Ovary (tissue), 3 donors: ENCODE results near the gene HLA-B.

ENCODE experiments used
- CTCF ChIP-seq, 3 donors: fragments of 450-650 bp in 2 of 3; fragments of 200-600 bp in 1 of 3; IDR thresholded peaks; one replicate each; pipeline versions ENCODE4 v1.5.1 to v1.8.0; 2016 to 2022; ENCODE audit warnings: antibody characterized with exemption in 3 of 3, mild to moderate bottlenecking in 1 of 3
- EP300 ChIP-seq: sonication (generic); formaldehyde crosslinking; IDR thresholded peaks from one replicate; pipeline ENCODE4 v1.6.1; 2017; ENCODE audit warnings: antibody characterized with exemption
- POLR2A ChIP-seq: fragments of 450-650 bp; IDR thresholded peaks from one replicate; pipeline ENCODE4 v1.6.1; 2017; ENCODE audit warnings: antibody characterized with exemption, mild to moderate bottlenecking, moderate library complexity
- donor health status: DM: no; HTN: no; CAD: no.

DNA sequence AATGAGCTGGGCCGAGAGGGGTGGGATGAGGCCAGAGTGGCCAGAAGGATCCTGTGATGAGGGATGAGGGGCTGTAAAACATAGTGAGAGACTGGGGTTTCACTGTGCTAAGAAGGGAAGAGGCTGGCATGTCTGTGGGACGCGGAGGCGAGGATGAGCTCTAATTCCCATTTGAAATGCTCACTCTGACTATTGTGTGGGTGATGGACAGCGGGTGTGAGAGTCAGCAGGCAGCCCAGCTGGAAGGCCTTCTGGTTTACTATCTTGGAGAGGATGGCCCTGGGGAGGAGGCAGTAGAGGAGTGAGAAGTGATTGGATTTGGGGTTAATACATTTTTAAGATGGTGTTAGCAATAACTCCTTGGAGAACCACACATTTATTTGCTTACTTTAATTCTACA lies 37.0 kb upstream of the HLA-B start:
- TF ChIP-seq POLR2A (no peak), CTCF (IDR thresholded peaks at IDR 0.05) (no peak), EP300 (no peak)
